IPS DF 4.7 (cell line): ENCODE data around the gene SLC9A9.

Source experiments
- DNase-seq: peaks from one replicate; pipeline ENCODE4 v3.0.0-alpha.2; 2013; ENCODE audit warnings: low spot score; ENCODE audit errors: extremely low read depth

Gene SLC9A9

DNA sequence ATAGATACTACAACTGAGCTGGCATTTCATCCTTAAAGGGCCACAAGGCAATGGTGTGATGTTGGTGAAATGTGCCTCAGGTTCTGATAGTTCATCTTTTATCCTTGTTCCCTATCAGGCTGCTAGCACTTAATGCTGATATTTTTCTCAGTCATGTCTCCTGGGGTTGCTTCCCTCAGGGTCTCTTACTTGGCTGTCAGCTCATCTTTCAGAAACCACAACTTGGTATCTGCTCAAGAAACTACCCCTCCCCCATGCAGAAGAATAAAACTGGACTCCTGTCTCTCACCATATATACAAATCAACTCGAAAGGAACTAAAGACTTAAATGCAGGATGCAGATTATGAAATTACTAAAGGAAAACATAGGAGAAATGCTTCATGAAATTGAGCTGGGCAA lies 420.6 kb downstream of the SLC9A9 start:
- no peak for DNase-seq

DNA sequence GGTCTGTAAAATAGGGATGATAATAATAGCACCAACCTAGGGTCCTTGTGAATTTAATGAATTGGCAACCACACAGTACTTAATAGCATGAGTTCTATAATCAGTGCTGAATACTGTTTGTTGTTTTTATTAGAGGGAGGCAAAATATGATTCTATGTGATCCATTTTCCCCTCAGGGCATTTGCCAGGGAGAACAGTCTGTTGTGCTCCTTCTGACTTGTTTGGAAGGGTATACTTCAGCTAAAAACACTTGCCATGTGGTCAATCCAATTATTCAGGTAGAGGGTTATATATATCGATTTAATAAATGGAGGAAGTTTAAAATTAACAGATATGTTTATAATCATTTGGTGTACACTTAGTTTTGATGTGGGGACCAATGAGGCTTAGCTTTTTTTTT lies 423.4 kb downstream of the SLC9A9 start:
- no peak for DNase-seq

DNA sequence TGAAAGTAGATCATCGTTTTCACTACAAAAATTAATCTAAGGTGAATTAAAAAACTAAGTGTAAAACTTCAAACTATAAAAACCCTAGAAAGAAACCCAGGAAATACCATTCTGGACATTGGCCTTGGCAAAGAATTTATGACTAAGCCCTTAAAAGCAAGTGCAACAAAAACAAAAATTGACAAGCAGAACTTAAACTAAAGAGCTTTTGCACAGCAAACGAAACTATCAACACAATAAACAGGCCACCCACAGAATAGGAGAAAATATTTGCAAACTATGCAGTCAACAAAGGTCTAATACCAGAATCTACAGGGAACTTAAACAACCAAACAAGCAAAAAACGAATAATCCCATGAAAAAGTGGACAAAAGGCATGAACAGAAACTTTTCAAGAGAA lies 426.7 kb downstream of the SLC9A9 start:
- no peak for DNase-seq

DNA sequence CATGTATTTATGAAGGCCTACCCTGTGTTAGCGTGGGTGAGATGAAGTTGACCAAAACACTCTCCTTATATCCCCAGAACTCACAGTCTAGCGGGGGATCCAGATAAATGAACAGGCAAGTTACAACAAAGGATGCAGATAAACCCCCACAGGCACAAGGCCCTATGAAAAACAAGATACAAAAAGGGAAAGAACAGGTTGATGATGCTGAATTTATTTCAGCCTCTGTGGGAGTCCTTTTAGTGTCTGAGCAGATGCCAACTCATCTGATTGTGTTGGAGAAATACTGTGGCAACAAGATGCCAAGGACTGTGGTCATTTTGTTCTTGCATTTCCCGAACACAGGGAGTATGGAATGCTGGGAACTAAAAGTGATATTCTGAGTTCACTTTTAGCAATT lies 428.7 kb downstream of the SLC9A9 start:
- no peak for DNase-seq

DNA sequence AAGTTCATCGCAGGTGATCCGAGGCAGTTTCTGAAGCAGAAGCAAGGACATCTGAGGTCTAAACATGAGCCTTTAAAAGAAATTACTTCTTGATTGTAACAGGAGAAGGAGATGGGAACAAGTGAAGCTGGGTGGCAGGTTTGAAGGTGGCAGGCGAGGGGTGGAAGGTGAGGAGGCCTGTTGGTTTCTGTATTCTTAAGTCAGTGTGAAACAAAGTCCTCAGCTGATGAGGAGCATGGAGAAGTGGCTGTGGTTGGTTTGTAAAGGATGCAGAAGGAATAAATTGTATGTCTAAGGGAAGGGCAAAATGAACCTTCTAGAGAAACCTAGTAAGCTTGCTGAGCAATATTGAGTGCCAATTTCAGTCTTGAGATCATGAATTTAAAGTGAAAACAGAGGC lies 429.9 kb downstream of the SLC9A9 start:
- DNase-seq: no peak

DNA sequence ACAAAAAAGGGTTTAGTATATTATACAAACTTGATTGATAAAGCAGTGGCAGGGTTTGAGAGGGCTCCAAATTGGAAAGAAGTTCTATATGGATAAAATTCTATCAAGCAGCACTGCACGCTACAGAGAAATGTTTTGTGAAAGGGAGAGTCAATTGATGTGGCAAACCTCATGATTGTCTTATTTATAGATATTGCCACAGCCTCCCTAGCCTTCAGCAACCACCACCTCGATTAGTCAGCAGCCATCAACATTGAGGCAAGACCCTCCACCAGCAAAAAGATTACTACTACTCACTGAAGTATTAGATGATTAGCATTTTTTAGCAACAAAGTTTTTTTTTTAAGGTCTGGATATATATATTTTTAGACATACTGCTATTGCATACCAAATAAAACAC lies 432.0 kb downstream of the SLC9A9 start:
- DNase-seq: no peak

DNA sequence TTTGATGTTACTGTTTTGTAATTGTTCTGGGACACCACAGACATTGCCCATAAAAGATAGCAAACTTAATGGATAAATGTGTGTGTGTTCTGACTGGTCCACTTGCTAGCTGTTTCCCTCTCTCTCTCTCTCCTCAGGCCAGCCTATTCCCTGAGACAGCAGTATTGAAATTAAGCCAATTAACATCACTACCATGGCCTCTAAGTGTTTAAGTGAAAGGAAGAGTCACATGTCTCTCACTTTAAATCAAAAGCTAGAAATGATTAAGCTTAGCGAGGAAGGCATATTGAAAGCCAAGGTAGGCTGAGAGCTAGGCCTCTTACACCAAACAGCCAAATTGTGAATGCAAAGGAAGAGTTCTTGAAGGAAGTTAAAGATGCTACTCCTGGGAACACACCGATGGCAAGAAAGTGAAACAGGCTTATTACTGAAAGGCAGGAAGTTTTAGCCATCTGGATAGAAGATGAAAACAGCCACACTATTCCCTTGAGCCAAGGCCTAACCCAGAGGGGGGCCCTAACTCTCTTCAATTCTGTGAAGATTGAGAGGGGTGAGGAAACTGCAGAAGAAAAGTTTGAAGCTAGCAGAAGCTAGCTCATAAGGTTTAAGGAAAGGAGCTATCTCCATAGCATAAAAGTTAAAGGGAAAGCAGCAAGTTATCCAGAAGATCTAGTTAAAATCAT lies 433.6 kb downstream of the SLC9A9 start:
- DNase-seq: no peak

DNA sequence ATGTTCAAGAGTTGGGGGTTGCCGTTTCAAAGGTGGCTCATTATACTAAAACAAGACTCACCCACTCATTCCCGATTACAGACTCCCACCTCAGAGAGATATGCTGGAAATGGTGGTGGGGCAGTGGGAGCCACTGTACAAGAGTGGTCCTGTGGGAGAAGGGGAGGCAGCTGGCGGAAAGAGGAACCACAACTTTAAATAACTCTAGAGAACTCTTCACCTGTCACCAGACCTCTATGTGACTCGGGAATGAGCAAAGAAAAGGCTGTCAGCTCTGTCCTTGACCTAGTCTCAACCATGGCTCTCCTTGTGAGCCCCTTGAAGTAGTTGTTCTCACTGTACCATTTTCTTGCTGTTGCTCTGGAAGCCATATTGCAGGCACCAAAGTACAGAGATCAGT lies 434.9 kb downstream of the SLC9A9 start:
- no peak for DNase-seq

DNA sequence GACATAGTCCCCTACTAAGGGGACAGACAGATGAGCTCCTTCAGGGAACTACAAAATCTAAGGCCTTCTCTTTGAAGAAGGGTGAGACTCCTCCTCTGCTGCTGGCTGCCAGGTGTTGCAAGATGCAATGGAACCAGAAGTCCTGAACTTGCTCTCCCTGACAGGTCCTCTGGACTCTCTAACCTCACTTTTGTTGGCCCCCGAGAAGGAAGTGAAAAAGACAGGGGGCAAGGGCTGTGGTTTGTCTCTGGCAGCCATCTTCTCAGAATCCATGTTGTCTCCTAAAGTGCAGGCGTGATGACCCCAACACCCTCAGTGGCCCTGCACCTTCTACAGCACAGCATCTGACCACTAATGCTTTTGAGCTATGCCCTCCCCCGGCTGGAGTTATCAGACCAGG lies 436.2 kb downstream of the SLC9A9 start:
- no peak for DNase-seq

DNA sequence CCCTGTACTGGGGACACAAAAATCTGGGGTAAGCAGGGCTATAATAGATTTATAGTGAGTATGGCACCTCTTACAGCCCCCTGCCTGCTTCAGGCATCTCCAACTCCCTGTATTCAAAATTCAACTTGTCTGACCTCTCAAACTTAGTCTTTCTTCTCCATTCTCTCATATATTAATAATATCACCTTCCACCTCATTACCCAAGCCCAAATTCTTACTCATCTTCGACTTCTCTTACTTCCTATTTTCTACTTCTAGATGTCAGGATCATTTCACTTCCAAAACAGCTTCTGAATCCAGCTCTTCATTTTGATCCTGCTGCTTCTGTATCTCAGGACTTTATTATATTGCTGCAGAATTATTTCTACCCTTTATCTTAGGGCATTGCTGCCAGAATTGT lies 438.0 kb downstream of the SLC9A9 start:
- no peak for DNase-seq

DNA sequence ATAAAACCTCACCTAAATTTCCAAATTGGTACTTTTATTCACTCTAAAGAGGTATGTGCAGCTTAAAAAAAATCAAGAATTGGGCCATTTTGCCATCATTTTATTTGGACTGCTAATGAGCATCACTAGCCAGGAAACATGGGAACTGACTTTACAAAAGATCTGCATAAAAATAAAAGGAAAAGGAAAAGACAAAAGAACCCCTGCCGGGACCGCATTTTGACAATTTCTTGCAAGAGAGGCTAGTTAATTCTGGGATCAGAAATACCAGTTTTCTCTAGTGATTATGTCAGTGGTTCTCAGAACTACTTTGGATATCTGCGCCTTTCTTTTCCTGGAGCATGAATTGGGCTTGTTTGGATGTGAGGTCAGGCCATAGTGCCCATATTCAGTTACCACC lies 439.5 kb downstream of the SLC9A9 start:
- no peak for DNase-seq

DNA sequence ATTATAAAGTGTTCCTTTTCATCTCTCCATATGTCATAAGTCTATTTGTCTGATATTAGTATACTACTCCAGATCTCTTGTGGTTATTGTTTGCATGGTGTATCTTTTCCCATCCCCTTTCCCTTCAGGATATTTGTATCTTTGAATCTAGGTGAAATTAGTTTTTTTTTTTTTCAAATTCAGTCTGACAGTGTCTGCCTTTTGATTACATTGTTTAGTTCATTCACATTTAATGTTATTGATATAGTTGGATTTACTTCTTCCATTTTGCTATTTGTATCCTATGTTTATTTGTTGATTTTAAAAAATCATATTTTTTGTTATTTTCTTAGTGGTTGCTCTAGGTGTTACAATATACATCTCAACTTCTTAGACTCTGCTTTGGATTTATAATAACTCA lies 445.7 kb downstream of the SLC9A9 start:
- no peak for DNase-seq

DNA sequence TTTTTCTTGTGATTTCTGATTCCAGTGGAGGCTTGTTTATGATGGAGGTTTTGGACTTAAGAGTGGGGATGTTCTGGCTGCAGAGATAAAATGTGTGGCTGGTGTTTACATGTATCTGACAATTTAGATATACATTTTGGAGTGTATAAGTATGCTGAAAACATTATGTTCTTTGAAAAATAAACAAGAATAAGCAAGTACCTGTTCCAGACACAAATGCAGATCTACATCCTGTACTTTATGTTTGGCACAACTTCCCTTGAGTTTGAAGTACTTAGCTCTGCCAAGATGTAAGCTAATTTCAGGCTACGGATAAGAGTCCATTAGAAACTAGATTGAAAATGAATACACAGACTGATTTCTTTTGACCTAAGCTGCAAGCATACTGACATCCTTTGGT lies 451.5 kb downstream of the SLC9A9 start:
- no peak for DNase-seq

DNA sequence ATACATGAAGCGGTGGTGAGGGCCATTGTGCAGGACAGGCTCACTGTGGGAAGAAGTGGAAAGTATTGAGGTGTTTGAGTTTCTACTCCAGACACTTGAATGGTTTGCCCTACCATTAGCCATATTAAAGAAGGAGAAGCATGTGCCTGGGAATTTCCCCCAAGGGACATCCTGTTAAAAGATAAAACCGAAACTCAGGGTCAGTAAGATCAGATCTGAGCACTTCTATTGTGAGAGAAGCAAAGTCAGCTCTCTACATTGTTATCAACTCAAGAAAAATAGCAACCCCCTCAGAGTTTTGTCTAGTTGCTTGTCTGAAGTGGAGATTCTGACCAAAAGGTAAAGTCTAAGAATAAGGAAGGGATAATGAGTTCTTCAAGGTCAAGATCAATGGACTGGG lies 458.9 kb downstream of the SLC9A9 start:
- no peak for DNase-seq

DNA sequence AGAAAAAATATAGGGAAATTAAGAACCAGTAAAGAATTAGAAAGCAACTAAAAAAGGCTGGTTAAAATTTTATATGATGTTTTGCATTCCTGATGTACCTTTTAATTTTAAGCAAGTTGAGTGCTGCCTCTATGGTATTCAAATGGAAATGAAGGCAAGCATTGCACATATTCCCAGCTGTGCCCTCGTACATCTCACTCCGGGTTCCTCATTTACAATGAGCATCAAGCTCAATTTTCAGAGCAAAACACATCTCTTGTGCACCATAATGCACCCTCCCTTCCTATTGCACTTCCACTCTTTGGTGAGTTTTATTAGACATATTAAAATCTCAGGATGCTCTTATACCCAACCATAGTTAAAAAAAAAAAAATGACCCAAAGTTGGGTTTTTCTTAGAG lies 460.8 kb downstream of the SLC9A9 start:
- DNase-seq: no peak

DNA sequence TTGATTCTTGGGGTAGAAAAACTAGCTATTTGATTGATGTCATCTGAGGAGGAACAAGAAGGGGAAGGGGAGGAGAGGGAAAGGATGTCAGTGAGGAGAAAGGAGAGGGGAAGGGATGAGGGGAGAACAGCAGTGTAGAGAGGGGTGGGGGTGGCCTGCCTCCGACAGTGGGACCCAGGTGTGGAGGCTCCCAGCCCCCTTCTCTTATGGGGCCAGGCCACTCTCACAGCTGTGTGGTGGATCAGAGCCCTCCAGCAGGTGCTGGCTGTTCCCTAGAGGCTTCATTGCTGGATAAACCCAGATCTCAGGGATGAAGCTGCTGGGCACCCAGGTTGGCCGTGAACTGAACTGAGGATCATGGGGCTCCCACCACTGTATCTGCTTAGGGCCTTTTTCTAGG lies 464.2 kb downstream of the SLC9A9 start:
- no peak for DNase-seq

DNA sequence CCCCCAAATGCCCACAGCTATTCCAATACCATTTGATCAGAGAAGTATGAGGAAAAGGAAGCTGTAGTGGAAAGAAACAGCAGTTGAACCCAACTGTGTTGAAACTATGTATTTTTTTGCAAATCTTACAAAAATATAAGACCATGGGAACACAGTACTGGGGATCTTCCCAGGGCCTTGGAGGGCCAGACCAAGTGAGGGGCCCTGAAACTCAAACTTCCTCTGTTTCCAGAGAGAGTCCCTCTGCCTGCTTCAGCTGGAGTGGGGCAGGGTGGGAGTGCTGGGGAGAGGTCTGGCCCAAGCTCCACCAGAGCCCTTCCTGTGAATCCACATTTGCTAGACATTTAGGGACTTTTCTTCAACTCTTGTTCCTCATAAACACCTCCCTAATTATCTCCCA lies 464.8 kb downstream of the SLC9A9 start:
- DNase-seq: no peak

DNA sequence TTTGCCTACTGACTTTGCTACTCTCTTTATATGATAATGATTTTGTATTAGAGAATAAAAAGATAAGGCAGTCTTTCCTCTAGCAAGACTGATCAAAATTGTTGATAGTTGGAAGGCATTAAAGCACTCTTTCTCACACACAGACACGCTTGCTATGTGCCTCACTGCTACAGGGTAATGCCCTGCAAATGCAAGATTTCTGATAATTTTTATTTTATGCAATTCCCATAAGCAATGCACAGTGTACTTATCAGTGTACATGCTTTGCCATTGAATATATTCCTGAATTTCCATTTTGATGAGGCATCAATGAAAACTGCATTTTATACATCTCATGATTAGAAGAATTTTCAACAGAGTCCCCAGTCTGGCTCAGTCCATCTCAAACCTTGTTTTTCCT lies 465.5 kb downstream of the SLC9A9 start:
- DNase-seq: no peak

DNA sequence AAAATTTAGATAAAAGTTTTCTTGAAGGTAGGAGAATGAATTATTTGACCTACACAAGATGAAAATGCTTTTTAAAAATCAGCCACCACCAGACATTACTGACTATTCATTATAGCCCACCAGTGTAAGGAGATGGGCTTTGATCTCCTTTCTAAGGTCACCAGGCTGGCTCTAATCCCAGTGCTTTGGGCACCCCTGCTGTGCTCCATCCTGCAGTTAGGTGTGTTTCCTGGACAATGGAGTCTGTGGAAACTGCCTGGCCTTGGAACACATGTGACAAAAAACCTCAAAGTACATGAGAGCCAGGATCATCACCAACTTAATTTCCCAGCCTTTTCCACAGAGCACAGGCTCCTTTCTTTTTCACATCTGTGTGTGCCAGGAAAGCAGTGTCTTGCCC lies 467.8 kb downstream of the SLC9A9 start:
- no peak for DNase-seq

DNA sequence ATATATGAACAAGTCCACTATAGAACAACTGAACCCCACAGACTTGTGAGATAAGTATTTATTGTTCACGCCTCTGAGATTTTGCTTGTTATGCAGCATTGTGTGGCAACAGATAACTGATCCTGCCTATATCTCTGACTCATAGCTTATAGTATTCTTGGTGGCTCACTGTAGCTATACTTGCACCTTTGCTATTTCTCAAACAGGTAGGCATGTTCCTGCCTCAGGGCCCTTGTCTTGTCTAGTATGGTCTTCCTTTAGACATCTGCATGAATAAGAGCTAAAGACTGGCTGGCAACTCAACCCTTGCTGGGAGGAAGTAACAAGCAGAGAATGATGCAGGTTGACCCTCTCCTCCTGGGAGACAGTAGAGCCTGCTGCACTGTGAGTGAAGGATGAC lies 472.6 kb downstream of the SLC9A9 start:
- no peak for DNase-seq

DNA sequence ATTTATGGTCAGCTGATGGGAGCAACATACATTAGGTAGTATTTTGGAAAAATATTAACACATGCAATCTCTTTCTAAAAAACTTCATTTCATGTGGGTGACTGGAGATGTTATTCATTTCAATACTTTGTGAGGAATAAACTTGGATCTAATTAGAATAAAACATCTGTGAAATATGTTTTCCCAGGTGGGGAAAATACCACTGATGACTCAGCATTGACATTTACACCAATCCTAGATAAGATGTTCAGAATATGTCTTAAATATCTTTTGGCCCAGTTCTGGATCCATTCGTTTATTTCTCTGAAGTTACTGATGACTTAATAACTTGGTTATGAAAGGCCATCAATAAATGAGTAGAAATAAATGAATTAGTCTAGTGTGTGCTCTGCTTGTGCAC lies 481.1 kb downstream of the SLC9A9 start:
- no peak for DNase-seq

DNA sequence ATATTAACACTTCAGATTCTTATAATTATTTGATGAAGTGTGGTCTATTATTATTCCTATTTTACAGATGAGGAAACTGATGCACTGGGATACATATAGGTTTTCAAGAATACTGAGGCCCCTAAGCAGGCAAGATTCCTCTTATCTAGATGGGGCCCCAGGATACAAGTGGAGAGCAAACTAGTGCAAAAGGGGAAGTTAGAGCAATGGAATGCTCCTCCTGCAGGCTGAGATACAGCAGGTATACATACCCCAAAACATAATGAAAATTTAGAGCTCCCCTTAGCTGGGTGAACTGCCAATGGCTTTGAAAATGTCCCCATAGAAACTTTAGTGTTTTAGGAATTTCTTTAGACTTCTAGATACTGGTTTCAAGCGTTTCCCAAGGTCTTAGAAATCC lies 481.6 kb downstream of the SLC9A9 start:
- no peak for DNase-seq

DNA sequence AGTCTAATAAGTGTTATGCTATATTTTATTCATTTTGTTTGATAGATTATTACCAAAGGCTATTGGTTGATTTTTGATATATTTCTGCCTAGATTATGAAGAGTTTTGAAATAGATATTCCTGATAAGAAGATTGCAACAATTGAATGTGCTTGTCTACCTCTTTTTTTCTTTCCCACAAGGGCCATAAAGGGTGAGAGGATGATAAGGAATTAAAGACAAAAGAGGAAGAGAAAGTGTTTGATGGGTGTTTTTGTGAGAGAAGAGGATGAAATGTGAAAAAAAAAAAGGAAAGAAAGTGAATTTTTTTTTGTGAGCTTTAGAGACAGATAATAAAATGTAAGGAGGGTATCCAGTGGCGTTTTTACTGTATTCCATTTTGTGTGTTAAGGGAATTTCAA lies 484.3 kb downstream of the SLC9A9 start:
- no peak for DNase-seq

DNA sequence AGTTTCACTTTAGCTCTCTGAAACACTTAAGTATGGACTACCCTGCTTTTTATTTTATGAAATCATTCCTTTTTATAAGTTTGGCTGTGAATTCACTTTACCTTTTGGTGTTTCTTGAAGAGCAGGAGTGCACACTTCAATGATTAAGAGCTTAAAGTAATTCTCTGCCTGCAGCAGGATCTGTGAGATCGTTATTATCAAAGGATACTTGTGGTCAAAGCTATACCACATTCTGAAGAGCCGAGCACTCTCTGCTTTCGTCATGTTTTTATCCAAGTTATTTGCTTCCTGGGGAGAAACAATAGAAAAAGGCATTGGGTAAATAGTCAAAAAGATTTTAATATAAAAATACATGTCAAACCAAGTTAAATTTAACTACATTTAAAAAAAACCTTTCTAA lies 485.0 kb downstream of the SLC9A9 start:
- DNase-seq: no peak
